Stimulated activated CD8-positive, alpha-beta memory T cell treated with anti-CD3 and anti-CD28 coated beads, Interleukin-2, amount 100 ng/mL, for 48 hours (primary cell): Measurements from ENCODE around the gene CNTNAP2.
"Not testable (repeated sequence)": the region's sequence is repeated elsewhere in the genome, so short reads cannot be mapped to it uniquely, and the experiment has no call there.

Source experiments
- DNase-seq, 2 donors: peaks; one replicate each; pipeline ENCODE4 v3.0.0-alpha.2; 2020; ENCODE audit warnings: low read depth in 2 of 2

The CNTNAP2 gene

GRCh38 chr7:148436571-148436970 is 2320.0 kb downstream of the CNTNAP2 start:
- no peak for DNase-seq

- DNase-seq = no peak
These were observed 2320.4 kb downstream of the CNTNAP2 start for GRCh38 chr7:148437043-148437442.

GRCh38 chr7:148442141-148442655 is 2325.6 kb downstream of the CNTNAP2 start:
- DNase-seq = no peak

GRCh38 chr7:148442933-148443332 is 2326.3 kb downstream of the CNTNAP2 start:
- DNase-seq = no peak

GRCh38 chr7:148445260-148446044 is 2328.9 kb downstream of the CNTNAP2 start:
- no peak for DNase-seq

- no peak for DNase-seq
These were observed 2330.7 kb downstream of the CNTNAP2 start for GRCh38 chr7:148447221-148447849.

- not testable (repeated sequence) for DNase-seq
These were observed 2334.9 kb downstream of the CNTNAP2 start for GRCh38 chr7:148451526-148451925.

- no peak for DNase-seq
These were observed 2339.8 kb downstream of the CNTNAP2 start for GRCh38 chr7:148456351-148456750.

GRCh38 chr7:148457310-148457921 is 2340.8 kb downstream of the CNTNAP2 start:
- DNase-seq = no peak

GRCh38 chr7:148458263-148458662 is 2341.7 kb downstream of the CNTNAP2 start:
- DNase-seq = no peak

GRCh38 chr7:148461392-148462179 is 2345.0 kb downstream of the CNTNAP2 start:
- no peak for DNase-seq

- DNase-seq = not testable (repeated sequence)
These were observed 2346.2 kb downstream of the CNTNAP2 start for GRCh38 chr7:148462774-148463173.

- no peak for DNase-seq
These were observed 2346.6 kb downstream of the CNTNAP2 start for GRCh38 chr7:148463210-148463609.

GRCh38 chr7:148464947-148465346 is 2348.3 kb downstream of the CNTNAP2 start:
- DNase-seq = no peak

- DNase-seq = not testable (repeated sequence)
These were observed 2348.8 kb downstream of the CNTNAP2 start for GRCh38 chr7:148465441-148465840.

GRCh38 chr7:148466120-148466519 is 2349.5 kb downstream of the CNTNAP2 start:
- no peak for DNase-seq

GRCh38 chr7:148468700-148469098 is 2352.1 kb downstream of the CNTNAP2 start:
- DNase-seq = no peak
